Measurements from ENCODE around the gene NLGN2.

DNA sequence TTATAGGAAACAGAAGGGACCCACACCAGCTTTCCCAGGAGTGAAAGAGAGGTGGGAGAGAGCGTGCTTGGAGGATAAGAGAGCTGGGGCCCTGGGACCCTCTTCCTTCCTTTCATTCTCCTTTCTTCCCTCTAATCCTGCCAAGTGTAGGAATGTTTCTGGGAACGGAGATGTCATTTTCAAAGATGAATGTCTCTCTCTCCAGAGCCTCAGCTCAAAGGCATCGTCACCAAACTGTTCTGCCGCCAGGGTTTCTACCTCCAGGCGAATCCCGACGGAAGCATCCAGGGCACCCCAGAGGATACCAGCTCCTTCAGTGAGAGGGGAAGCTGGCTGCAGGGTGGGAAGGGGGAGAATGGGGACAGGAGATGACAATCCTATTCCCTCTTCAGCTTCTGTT is 33.6 kb downstream of the NLGN2 start:
- TF ChIP-seq, protein P1, sequence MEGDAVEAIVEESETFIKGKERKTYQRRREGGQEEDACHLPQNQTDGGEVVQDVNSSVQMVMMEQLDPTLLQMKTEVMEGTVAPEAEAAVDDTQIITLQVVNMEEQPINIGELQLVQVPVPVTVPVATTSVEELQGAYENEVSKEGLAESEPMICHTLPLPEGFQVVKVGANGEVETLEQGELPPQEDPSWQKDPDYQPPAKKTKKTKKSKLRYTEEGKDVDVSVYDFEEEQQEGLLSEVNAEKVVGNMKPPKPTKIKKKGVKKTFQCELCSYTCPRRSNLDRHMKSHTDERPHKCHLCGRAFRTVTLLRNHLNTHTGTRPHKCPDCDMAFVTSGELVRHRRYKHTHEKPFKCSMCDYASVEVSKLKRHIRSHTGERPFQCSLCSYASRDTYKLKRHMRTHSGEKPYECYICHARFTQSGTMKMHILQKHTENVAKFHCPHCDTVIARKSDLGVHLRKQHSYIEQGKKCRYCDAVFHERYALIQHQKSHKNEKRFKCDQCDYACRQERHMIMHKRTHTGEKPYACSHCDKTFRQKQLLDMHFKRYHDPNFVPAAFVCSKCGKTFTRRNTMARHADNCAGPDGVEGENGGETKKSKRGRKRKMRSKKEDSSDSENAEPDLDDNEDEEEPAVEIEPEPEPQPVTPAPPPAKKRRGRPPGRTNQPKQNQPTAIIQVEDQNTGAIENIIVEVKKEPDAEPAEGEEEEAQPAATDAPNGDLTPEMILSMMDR (IDR thresholded peaks at IDR 0.05) = no peak
- no peak for TF ChIP-seq POLR2A (IDR thresholded peaks at IDR 0.05)
- no peak for TF ChIP-seq EP300 (IDR thresholded peaks at IDR 0.05)
